H1 (cell line): ENCODE measurements around the gene NT5C1B. TPM values are rescaled to one million over a fixed set of nuclear protein-coding genes. Genes with fewer than 3 reads are reported as not detected.

Source experiments
- CTCF ChIA-PET: fragments of 300-600 bp; sonication (Branson Sonifier 250); formaldehyde crosslinking; loops from one replicate; lab custom pipeline; 2021; ENCODE audit not compliant: partially characterized antibody; lab: Charles Lee
- POLR2A ChIA-PET: fragments of 300-600 bp; sonication (Branson Sonifier 250); formaldehyde crosslinking; loops from one replicate; lab custom pipeline; 2021; ENCODE audit warnings: inconsistent platforms; ENCODE audit not compliant: partially characterized antibody; lab: Charles Lee
- DNase-seq, 2 experiments: peaks; one replicate each; pipeline versions ENCODE4 v3.0.0 to v3.0.0-alpha.2; 2010 to 2022; ENCODE audit warnings: low spot score in 2 of 2, low read depth in 1 of 2, mixed read lengths in 1 of 2
- FAIRE-seq: peaks from 2 replicates; lab custom pipeline; 2011; peaks lifted over from hg19 to GRCh38; lab: Jason Lieb, UNC
- H2AFZ ChIP-seq: 2 replicates; pipeline ENCODE4 v1.8.1; 2012; ENCODE audit warnings: low read length, inconsistent platforms
- H2AK5ac ChIP-seq: 2 replicates; pipeline ENCODE4 v1.6.1; 2013; ENCODE audit warnings: low read depth, low read length
- H2BK120ac ChIP-seq: replicated peaks from 2 replicates; pipeline ENCODE3; 2013; ENCODE audit warnings: low read depth, low read length, inconsistent platforms
- H2BK12ac ChIP-seq: 2 replicates; pipeline ENCODE4 v1.6.1; 2013; ENCODE audit warnings: low read depth, low read length
- H2BK15ac ChIP-seq: 2 replicates; pipeline ENCODE4 v1.6.1; 2013; ENCODE audit warnings: low read length
- H2BK20ac ChIP-seq: 2 replicates; pipeline ENCODE4 v1.6.1; 2013; ENCODE audit warnings: low read length
- H2BK5ac ChIP-seq: 2 replicates; pipeline ENCODE4 v1.6.1; 2013; ENCODE audit warnings: low read depth, low read length
- H3K14ac ChIP-seq: 2 replicates; pipeline ENCODE4 v1.6.1; 2013; ENCODE audit warnings: inconsistent platforms; ENCODE audit not compliant: insufficient read length
- H3K18ac ChIP-seq: 2 replicates; pipeline ENCODE4 v1.6.1; 2013; ENCODE audit warnings: low read length; ENCODE audit errors: extremely low read depth
- H3K23ac ChIP-seq: 2 replicates; pipeline ENCODE4 v1.6.1; 2013; ENCODE audit warnings: inconsistent platforms; ENCODE audit not compliant: insufficient read length
- H3K23me2 ChIP-seq: 2 replicates; pipeline ENCODE4 v1.6.1; 2013; ENCODE audit warnings: low read depth, low read length
- H3K27ac ChIP-seq: 2 replicates; pipeline ENCODE4 v1.6.1; 2011; ENCODE audit warnings: low read depth, low read length, inconsistent platforms
- H3K27me3 ChIP-seq, 4 experiments: replicated peaks in 1 of 4; 1 replicate in 1 of 4; 2 replicates in 3 of 4; pipeline versions ENCODE4 v1.6.1 to v1.8.1; 2011 to 2013; ENCODE audit warnings: low read length in 3 of 4, mild to moderate bottlenecking in 3 of 4, inconsistent platforms in 2 of 4, mixed read lengths in 2 of 4, moderate library complexity in 1 of 4; ENCODE audit not compliant: control insufficient read depth in 3 of 4, insufficient read depth in 3 of 4; ENCODE audit errors: extremely low read depth in 1 of 4
- H3K36me3 ChIP-seq, 4 experiments: 2 replicates each; pipeline versions ENCODE4 v1.6.1 to v1.8.1; 2011 to 2013; ENCODE audit warnings: mild to moderate bottlenecking in 4 of 4, low read length in 3 of 4, moderate library complexity in 2 of 4, control low read depth in 1 of 4, inconsistent platforms in 1 of 4; ENCODE audit not compliant: insufficient read depth in 4 of 4, control insufficient read depth in 2 of 4
- H3K4ac ChIP-seq: replicated peaks from 2 replicates; pipeline ENCODE3; 2013; ENCODE audit warnings: low read length, low read depth, mixed read lengths, inconsistent platforms; ENCODE audit not compliant: insufficient read length
- H3K4me1 ChIP-seq, 4 experiments: replicated peaks in 1 of 4; 1 replicate in 1 of 4; 2 replicates in 3 of 4; pipeline versions ENCODE4 v1.6.1 to v1.8.1; 2011 to 2013; ENCODE audit warnings: low read length in 3 of 4, inconsistent platforms in 2 of 4, mixed read lengths in 1 of 4; ENCODE audit not compliant: insufficient read depth in 4 of 4, control insufficient read depth in 3 of 4
- H3K4me2 ChIP-seq, 2 experiments: 2 replicates each; pipeline versions ENCODE4 v1.6.1 to v1.8.1; 2011 to 2013; ENCODE audit warnings: low read depth in 2 of 2, low read length in 2 of 2, control low read depth in 1 of 2, inconsistent platforms in 1 of 2, mild to moderate bottlenecking in 1 of 2; ENCODE audit not compliant: insufficient read depth in 1 of 2
- H3K4me3 ChIP-seq, 4 experiments: fragments of 200-600, 300-600 bp in 1 of 4; sonication (generic), shearing (Covaris generic), sonication (Bioruptor Twin) in 1 of 4; 2 replicates each; pipeline versions ENCODE4 v1.5.1 to v1.8.1; 2011 to 2016; ENCODE audit warnings: low read length in 4 of 4, low read depth in 3 of 4, control low read depth in 2 of 4, inconsistent platforms in 2 of 4, mild to moderate bottlenecking in 2 of 4, mixed read lengths in 1 of 4, moderate library complexity in 1 of 4; ENCODE audit not compliant: insufficient read depth in 2 of 4; ENCODE audit errors: extremely low read depth in 1 of 4
- H3K56ac ChIP-seq: replicated peaks from 2 replicates; pipeline ENCODE3; 2013; ENCODE audit warnings: low read depth, mild to moderate bottlenecking, mixed read lengths, low read length, inconsistent platforms; ENCODE audit not compliant: insufficient read length
- H3K79me1 ChIP-seq: 2 replicates; pipeline ENCODE4 v1.6.1; 2013; ENCODE audit warnings: low read depth, low read length, control low read depth
- H3K79me2 ChIP-seq, 2 experiments: 2 replicates each; pipeline versions ENCODE4 v1.6.1 to v1.8.1; 2012 to 2013; ENCODE audit warnings: low read length in 2 of 2, mild to moderate bottlenecking in 2 of 2, inconsistent platforms in 1 of 2; ENCODE audit not compliant: insufficient read depth in 2 of 2, control insufficient read depth in 1 of 2
- H3K9ac ChIP-seq, 4 experiments: replicated peaks in 1 of 4; 1 replicate in 1 of 4; 2 replicates in 3 of 4; pipeline versions ENCODE4 v1.6.1 to v1.8.1; 2011 to 2013; ENCODE audit warnings: low read depth in 3 of 4, low read length in 3 of 4, control low read depth in 2 of 4, mild to moderate bottlenecking in 2 of 4, moderate library complexity in 2 of 4, inconsistent platforms in 1 of 4; ENCODE audit errors: extremely low read depth in 1 of 4
- H3K9me3 ChIP-seq, 2 experiments: 2 replicates each; pipeline versions ENCODE4 v1.6.1 to v1.8.1; 2012 to 2013; ENCODE audit warnings: mild to moderate bottlenecking in 2 of 2, moderate library complexity in 2 of 2, control low read depth in 1 of 2, inconsistent platforms in 1 of 2, low read depth in 1 of 2, low read length in 1 of 2, mixed read lengths in 1 of 2; ENCODE audit not compliant: insufficient read depth in 2 of 2
- H4K20me1 ChIP-seq, 2 experiments: replicated peaks in 1 of 2; 2 replicates each; pipeline versions ENCODE3 to v1.8.1; 2011 to 2013; ENCODE audit warnings: inconsistent platforms in 2 of 2, low read length in 2 of 2, mild to moderate bottlenecking in 1 of 2; ENCODE audit not compliant: insufficient read depth in 2 of 2, control insufficient read depth in 1 of 2
- H4K5ac ChIP-seq: 2 replicates; pipeline ENCODE4 v1.6.1; 2013; ENCODE audit warnings: low read length, low read depth, mixed read lengths, inconsistent platforms; ENCODE audit not compliant: insufficient read length
- H4K8ac ChIP-seq: 2 replicates; pipeline ENCODE4 v1.8.0; 2013; ENCODE audit warnings: mild to moderate bottlenecking, moderate library complexity, low read length, inconsistent platforms; ENCODE audit not compliant: insufficient read depth; ENCODE audit errors: extremely low read depth
- H4K91ac ChIP-seq: replicated peaks from 2 replicates; pipeline ENCODE3; 2013; ENCODE audit warnings: low read length, mixed read lengths, inconsistent platforms; ENCODE audit not compliant: insufficient read length
- ATF3 ChIP-seq: IDR thresholded peaks from 2 replicates; pipeline ENCODE4 v1.6.1; 2011; ENCODE audit warnings: low read depth, mild to moderate bottlenecking, low read length; ENCODE audit not compliant: insufficient read depth
- BACH1 ChIP-seq: IDR thresholded peaks from 2 replicates; pipeline ENCODE4 v1.6.1; 2012; ENCODE audit warnings: low read length, improper control_type of control experiment
- BRCA1 ChIP-seq: IDR thresholded peaks from 2 replicates; pipeline ENCODE4 v1.6.1; 2012; ENCODE audit warnings: low read depth, low read length, improper control_type of control experiment
- CBX8 ChIP-seq: fragments of 300-800, 300-1000 bp; sonication (generic); IDR thresholded peaks from 2 replicates; pipeline ENCODE4 v1.7.1; 2016; ENCODE audit warnings: low read depth, low read length, borderline replicate concordance
- CREB1 ChIP-seq: IDR thresholded peaks from 2 replicates; pipeline ENCODE4 v1.6.1; 2012; ENCODE audit warnings: inconsistent platforms
- EP300 ChIP-seq, 2 experiments: IDR thresholded peaks; 1 replicate in 1 of 2; 2 replicates in 1 of 2; pipeline ENCODE4 v1.6.1; 2011 to 2012; ENCODE audit warnings: low read depth in 2 of 2, low read length in 2 of 2, mild to moderate bottlenecking in 2 of 2, borderline replicate concordance in 1 of 2, inconsistent platforms in 1 of 2, moderate library complexity in 1 of 2
- FOSL1 ChIP-seq: IDR thresholded peaks from 2 replicates; pipeline ENCODE4 v1.6.1; 2011; ENCODE audit warnings: mild to moderate bottlenecking, low read depth, low read length, moderate library complexity; ENCODE audit not compliant: insufficient read depth
- HDAC2 ChIP-seq, 2 experiments: fragments of 300-600 bp in 1 of 2; sonication (generic) in 1 of 2; IDR thresholded peaks; 2 replicates each; pipeline ENCODE4 v1.6.1; 2011 to 2012; ENCODE audit warnings: low read depth in 2 of 2, low read length in 2 of 2, mild to moderate bottlenecking in 2 of 2, moderate library complexity in 2 of 2, borderline replicate concordance in 1 of 2, inconsistent platforms in 1 of 2
- JUN ChIP-seq: IDR thresholded peaks from 2 replicates; pipeline ENCODE4 v1.6.1; 2011; ENCODE audit warnings: low read depth, mild to moderate bottlenecking, improper control_type of control experiment, low read length
- NANOG ChIP-seq: IDR thresholded peaks from 2 replicates; pipeline ENCODE4 v1.6.1; 2011; ENCODE audit warnings: low read length, low read depth, mild to moderate bottlenecking, inconsistent platforms; ENCODE audit not compliant: insufficient read depth, poor library complexity, severe bottlenecking
- PHF8 ChIP-seq: fragments of 200-600 bp; sonication (generic); conservative IDR thresholded peaks from 2 replicates; pipeline ENCODE4 v1.7.1; 2012; ENCODE audit warnings: low read depth, mild to moderate bottlenecking, inconsistent platforms, low read length, moderate library complexity
- SAP30 ChIP-seq: fragments of 300-600 bp; sonication (generic); IDR thresholded peaks from 2 replicates; pipeline ENCODE4 v1.7.1; 2012; ENCODE audit warnings: low read length, moderate library complexity, mild to moderate bottlenecking, inconsistent platforms; ENCODE audit not compliant: insufficient read depth, insufficient replicate concordance
- SP4 ChIP-seq: IDR thresholded peaks from 2 replicates; pipeline ENCODE4 v1.6.1; 2012; ENCODE audit warnings: low read length, inconsistent platforms
- YY1 ChIP-seq: IDR thresholded peaks from 2 replicates; pipeline ENCODE4 v1.6.1; 2011; ENCODE audit warnings: low read depth, mild to moderate bottlenecking, low read length
- WGBS, 2 experiments: shearing (Covaris generic) in 1 of 2; methylation state at CpG; one replicate each; pipeline versions ENCODE4 v1.1.6 to v1.1.7; 2013 to 2015; ENCODE audit warnings: low lambda C conversion rate in 2 of 2, mixed read lengths in 2 of 2, inconsistent platforms in 1 of 2, low coverage in 1 of 2, missing lambda C conversion rate in 1 of 2; ENCODE audit not compliant: insufficient replicate concordance in 2 of 2, insufficient coverage in 1 of 2, insufficient read length in 1 of 2; ENCODE audit errors: extremely low coverage in 1 of 2, missing lambda C conversion rate in 1 of 2; 5-methylcytosine and 5-hydroxymethylcytosine counted together
- polyA plus RNA-seq, 7 experiments: library from polyadenylated mRNA; depleted of rRNA in 3 of 7; stranded (reverse) in 5 of 7; unstranded in 2 of 7; fragments of >200 nt in 5 of 7; fragments of 200-250 nt in 2 of 7; gene quantifications; 1 replicate in 5 of 7; 2 replicates in 1 of 7; 4 replicates in 1 of 7; pipeline versions ENCODE4 v1.2.1 to v1.2.3, GENCODE V29; 2011 to 2013; ENCODE audit warnings: missing spikeins in 2 of 7, mixed read lengths in 2 of 7
- total RNA-seq: library from RNA; stranded (reverse); fragmentation: NEBNext Ultra II Directional; extraction: Animal tissue kit (Norgen Biotek cat#: 25700); gene quantifications from 2 replicates; pipeline ENCODE4 v1.2.1, GENCODE V29; 2021

NT5C1B gene
- total and polyA plus RNA-seq, 2 of the 8 experiments (the other 6 are each of a cell fraction or from before 2014, with no cell fraction given), result not detected

- H2BK5ac ChIP-seq, result no peak overlapping the region
- DNase-seq (no peak), FAIRE-seq (no peak)
- TF ChIP-seq EP300 (IDR thresholded peaks at IDR 0.05; ENCODE audit: borderline replicate concordance in 1 of 2, low read depth in 2 of 2, low read length in 2 of 2) (no peak), YY1 (no peak), SP4 (no peak), BACH1 (no peak), JUN (no peak), FOSL1 (no peak), ATF3 (no peak), PHF8 (no peak), NANOG (no peak), BRCA1 (no peak), CBX8 (no peak), SAP30 (no peak), HDAC2 (IDR thresholded peaks at IDR 0.05; ENCODE audit: borderline replicate concordance in 1 of 2, low read depth in 2 of 2, low read length in 2 of 2) (no peak), CREB1 (no peak)
Measured at GRCh38 chr2:18588802-18589201, 567 bp downstream of the NT5C1B start.

More at GRCh38 chr2:18588802-18589201, 567 bp downstream of the NT5C1B start:
- H4K20me1 ChIP-seq, result no peaks in the 10 kb centered on the region
- H3K23ac ChIP-seq, result no peak overlapping the region
- H4K91ac ChIP-seq, result no peak overlapping the region
- no peak overlapping the region for H4K8ac ChIP-seq
- no peak overlapping the region for H2AK5ac ChIP-seq
- H3K18ac ChIP-seq, result no peak overlapping the region
- no peaks in the 10 kb centered on the region for H3K27me3 ChIP-seq
- peaks cover 0 to 2% of the 10 kb centered on the region in 2 experiments; a peak in 2 of 4 replicates for H3K9me3 ChIP-seq
- H3K27ac ChIP-seq, result no peak overlapping the region
- H2BK15ac ChIP-seq, result no peak overlapping the region
- H3K4me1 ChIP-seq, result no peaks in the 10 kb centered on the region
- no peak overlapping the region for H2AFZ ChIP-seq
- H3K4ac ChIP-seq, result no peak overlapping the region
- POLR2A ChIA-PET, result no interaction called here
- WGBS, 2 experiments, result 100% methylated on average over 1 of the region's 1 CpG; no CpG with 5 or more reads in 1 of the 2 experiments
- no peaks in the 10 kb centered on the region for H3K79me1 ChIP-seq
- no peak overlapping the region for H2BK120ac ChIP-seq
- H3K9ac ChIP-seq, result no peak overlapping the region
- H3K36me3 ChIP-seq, result no peaks in the 10 kb centered on the region
- no peaks in the 10 kb centered on the region for H3K79me2 ChIP-seq
- no peaks in the 10 kb centered on the region for H3K23me2 ChIP-seq
- CTCF ChIA-PET, result no interaction called here
- H3K14ac ChIP-seq, result no peak overlapping the region
- no peak overlapping the region for H3K56ac ChIP-seq
- no peak overlapping the region for H2BK20ac ChIP-seq
- H4K5ac ChIP-seq, result no peak overlapping the region
- no peak overlapping the region for H3K4me3 ChIP-seq
- no peak overlapping the region for H2BK12ac ChIP-seq
- no peak overlapping the region for H3K4me2 ChIP-seq
